Measurements from ENCODE around the gene PRC1.

The PRC1 gene

DNA sequence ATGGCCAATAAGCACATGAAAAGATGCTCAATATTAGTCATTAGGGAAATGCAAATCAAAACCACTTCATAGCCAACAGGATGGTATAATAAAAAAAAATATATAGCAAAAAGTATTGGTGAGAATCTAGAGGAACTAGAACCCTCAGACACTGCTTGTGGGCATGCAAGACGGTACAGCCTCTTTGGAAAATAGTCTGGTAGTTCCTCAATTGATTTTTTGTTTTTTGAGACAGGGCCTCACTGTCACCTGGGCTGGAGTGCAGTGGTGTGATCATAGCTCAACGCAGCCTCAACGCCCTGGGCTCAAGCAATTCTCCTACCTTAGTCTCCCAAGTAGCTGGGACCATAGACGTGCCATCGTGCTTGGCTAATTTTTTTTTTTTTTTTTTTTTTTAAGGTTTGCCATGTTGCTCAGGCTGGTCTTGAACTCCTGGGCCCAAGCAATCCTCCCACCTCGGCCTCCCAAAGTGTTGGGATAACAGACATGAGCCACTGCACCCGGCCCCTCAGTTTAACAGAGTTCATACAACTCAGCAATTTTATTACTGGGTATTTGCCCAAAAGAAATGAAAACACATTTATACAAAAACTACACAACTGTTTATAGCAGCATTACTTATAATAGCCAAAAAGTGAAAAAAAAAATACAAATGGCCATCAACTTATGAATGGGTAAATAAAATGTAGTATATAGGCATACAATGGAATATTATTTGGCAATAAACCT lies 5.1 kb downstream of the PRC1 start:
- no peak for DNase-seq (ENCODE audit: low read depth in 1 of 2, low spot score in 1 of 2)

DNA sequence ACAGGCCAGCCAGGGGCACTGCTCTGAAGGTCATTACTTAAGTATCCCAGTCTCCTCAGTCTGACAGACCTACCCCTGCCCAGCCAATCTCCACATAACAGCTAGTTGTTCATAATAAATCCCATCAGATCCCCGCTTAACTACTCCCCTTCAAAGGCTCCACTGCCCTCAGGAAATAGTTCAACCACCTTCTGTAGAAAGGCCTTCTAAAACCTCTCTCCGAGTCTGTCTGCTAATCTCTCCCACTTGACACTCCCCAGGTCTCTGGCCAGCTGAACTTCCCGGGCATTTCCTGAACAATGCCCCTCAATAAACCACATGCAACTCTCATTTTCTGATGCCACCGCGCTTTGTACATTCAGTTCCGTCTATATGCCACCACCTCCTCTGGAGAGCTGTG lies 6.0 kb downstream of the PRC1 start:
- no peak for DNase-seq (ENCODE audit: low read depth in 1 of 2, low spot score in 1 of 2)

DNA sequence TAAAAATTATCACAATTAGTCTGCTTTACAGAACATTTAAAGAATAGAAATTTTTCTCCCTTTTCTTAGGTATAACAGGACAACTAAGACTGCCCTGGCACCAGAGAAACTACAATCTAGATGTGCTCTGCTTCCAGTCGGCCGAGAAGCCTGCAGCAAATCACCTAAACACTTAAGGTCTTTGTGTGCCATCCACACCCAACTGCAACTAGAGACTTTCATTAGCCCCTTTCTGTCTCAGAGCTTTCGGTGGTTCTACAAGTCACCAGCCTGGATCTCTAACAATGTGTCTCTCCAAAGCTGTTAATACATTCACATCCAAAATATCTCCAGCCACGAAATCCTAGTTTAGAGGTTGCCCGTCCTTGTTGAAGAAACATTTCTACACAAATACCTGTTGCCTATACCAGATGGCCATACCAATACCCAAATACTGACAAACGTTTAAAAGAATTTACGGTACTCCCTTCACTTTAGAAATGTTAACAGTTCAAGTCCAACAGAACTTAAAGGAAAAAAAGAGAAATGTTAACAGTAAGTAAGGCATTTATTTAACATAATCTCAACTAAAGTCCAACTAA lies 6.7 kb downstream of the PRC1 start:
- no peak for DNase-seq (ENCODE audit: low read depth in 1 of 2, low spot score in 1 of 2)

DNA sequence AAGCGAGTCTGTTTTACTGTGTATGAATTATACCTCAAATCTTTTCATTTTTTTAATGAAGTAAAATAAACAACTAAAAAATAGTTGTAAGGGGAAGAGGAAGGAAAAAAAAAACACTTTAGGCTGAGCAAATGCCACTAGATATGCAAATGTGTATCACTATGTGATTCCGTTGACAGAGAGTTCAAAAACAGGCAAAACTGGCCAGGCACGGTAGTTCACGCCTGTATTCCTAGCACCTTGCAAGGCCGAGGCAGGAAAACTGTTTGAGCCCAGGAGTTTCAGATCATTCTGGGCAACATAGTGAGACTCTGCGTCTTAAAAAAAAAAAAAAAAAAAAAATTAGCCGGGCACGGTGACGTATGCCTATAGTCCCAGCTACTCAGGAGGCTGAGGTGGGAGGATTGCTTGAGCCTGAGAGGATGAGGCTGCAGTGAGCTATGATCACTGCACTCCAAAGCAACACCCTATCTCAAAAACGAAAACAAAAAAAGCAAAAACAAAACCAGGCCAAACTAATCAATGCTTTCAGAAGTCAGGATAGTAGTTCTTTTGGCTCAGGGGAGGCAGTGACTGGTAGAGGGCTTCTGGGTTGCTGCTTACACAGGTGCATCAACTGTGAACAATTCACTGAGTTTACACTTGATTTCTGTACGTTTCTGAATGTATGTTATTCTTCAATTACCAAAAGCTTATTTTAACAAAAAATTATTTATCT lies 7.4 kb downstream of the PRC1 start:
- DNase-seq (ENCODE audit: low read depth in 1 of 2, low spot score in 1 of 2): no peak

DNA sequence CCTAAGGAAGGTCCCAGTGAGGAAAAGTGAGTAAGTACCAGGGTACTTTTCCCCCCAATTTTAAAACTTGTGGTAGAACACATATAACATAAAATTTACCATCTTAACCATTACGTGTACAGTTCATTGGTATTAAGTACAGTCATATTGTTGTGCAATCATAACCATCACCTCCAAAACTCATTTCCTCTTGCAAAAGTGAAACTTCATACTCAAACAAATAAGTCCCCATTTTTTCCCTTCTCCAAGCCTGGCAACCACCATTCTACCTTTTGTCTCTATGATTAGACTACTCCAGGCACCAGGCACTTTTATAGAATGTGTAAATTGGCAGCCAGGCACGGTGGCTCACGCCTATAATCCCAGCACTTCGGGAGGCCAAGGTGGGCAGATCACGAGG lies 12.2 kb downstream of the PRC1 start:
- no peak for DNase-seq (ENCODE audit: low read depth in 1 of 2, low spot score in 1 of 2)

DNA sequence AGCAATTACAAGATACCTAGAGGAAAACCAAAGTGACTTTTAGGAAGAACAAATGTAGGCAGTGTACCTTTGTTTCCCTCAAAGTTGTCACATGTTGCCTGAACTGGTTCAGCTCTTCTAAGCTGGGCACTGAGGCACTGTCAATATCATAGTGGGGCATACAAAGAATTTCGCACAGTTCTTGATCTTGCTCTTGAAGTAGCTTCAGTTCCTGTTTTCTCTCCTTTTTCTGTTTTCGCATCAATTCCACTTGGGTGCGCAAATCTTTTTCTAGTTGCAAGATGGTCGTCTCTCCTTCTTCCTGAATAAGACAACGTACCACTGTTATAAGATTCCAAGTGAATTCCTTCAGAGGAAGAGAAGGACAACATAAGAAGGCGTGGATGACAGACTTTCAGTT lies 12.7 kb downstream of the PRC1 start:
- no peak for DNase-seq (ENCODE audit: low read depth in 1 of 2, low spot score in 1 of 2)

DNA sequence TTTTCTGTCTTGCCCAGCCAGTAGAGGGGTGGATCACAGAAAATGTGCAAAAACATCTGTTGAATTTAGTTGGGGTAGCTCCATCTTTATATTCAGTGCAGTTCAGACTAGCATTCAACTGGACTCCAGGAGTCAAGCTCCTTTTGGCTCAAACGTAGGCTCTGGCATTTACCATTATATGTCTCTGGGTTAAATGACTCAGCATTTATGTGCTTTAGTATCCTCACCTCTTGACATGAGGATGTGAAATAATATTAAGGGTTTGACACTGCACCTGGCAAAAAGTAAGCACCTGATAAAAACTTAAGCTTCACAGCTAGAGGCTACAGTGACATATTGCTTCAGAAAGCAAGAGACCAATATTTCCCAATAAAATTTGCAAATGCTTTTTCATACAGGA lies 14.8 kb downstream of the PRC1 start:
- no peak for DNase-seq (ENCODE audit: low read depth in 1 of 2, low spot score in 1 of 2)

DNA sequence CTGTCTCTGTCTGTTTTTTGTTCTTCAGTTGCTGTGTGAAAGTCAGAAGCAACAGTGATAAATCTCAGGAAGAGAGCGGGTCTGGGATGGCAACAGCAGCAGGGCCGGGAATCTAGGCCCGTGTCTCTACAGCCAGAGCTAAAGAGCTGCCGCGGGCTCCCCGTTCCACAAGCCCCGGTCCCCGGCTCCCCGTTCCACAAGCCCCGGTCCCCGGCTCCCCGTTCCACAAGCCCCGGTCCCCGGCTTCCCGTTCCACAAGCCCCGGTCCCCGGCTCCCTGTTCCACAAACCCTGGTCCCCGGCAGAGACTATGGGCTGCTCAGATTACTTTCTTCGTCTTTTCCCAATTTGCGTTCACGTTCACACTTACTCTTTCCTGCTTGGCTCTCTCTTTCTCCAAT lies 20.1 kb downstream of the PRC1 start:
- no peak for DNase-seq (ENCODE audit: low read depth in 1 of 2, low spot score in 1 of 2)

DNA sequence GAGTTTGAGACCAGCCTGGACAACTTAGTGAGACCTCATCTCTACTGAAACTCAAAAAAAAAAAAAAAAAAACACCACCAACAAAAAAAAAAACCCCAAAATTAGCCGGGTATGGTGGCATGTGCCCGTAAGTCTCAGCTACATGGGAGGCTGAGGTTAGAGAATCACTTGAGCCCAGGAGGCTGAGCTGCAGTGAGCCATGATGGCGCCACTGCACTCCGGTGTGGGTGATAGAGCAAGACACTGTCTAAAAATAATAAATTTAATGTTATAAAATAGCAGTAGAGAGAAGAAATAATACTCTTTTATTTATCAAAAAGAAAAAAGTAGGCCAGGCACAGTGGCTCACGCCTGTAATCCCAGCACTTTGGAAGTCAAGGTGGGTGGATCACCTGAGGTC lies 22.2 kb downstream of the PRC1 start:
- no peak for DNase-seq (ENCODE audit: low read depth in 1 of 2, low spot score in 1 of 2)

DNA sequence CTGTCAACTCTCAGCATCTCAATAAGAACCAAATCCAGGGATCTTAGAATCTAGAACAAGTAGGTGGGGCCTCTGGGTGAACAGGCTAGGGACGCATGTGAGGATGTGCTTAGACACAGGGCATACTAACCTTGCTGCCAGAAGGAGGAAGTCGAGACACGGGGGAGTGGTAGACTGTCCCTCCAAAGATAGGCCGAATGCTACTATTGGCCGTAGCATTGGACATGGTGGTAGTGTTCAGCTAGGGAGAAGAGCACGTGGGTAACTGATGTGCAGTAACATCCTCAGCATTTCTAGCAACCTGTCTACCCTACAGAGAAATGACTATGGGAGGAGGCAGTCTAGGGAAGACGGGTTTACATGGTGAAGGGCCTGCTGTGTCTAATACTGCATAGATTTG lies 24.1 kb downstream of the PRC1 start:
- no peak for DNase-seq (ENCODE audit: low read depth in 1 of 2, low spot score in 1 of 2)

DNA sequence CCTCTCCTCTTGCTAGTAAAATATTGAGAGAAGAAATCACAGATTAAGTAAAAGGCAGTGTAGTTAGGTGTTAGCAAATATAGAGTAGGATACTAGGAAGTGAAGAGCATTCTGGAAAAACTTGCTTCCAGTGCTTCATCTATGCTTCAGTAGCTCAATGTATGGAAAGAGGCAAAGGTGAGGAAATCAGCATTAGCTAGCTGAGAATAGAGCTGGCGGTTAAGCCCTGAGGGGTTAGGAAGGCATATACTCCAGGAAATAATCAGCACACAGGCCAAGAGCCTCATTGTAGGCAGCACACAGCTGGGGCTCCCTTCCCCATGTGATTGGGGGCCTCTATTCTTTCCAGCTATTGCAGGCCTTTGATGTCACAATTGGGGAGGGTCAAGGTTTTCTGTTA lies 25.9 kb downstream of the PRC1 start:
- DNase-seq (ENCODE audit: low read depth in 1 of 2, low spot score in 1 of 2): no peak

DNA sequence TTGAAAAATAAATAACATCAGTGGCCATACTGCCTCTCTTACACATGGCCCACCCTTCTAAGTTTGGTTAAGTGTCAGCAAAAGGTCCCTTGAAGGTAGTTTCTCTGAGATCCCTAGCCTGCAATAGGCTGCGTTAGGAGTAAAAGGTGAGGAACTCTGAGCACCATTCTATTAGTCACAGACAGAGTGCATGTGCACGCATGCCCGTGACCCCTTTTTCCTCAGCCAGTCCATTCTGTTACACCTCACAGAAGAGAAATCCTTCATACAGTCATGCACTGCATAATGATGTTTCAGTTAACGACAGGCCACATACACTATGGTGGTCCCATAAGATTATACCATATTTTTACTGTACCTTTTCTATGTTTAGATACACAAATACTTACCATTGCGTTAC lies 27.1 kb downstream of the PRC1 start:
- no peak for DNase-seq (ENCODE audit: low read depth in 1 of 2, low spot score in 1 of 2)

DNA sequence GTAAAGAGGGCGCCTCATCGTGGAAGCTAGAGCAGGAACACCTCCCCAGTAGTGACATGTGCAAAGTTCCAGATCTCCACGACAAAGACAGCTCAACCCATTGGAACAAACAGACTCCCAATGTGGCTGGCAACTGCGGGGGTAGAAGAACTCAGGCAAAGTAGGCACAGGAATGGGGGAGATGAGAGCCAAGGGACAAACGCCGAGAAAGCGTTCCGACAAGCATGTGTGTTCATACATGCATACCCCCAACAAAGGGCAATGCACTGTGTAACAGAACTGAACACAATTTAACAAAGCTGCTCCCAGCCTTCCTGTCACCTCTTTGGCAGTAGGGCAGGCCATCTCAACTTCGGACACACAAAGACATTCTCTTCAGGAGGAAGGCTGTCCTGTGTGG lies 28.1 kb downstream of the PRC1 start:
- DNase-seq (ENCODE audit: low read depth in 1 of 2, low spot score in 1 of 2): no peak

DNA sequence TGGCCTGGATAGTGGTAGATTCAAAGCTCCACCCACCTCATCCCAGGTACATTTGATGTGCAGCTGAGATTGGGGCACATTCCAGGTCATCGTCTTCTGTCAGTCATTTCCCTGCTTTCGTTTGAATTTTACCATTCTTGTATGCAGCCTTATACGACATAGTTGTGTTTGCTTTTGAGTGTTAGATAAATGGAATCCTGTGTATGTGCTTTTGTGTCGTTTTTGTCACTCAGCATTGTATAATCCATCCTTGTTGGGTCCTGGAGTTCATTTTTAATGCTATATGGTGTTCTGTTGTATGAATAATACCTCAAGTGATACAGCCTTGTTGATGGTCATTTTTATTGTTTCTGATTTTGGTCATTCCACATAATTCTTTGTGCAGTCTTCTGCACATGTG lies 32.3 kb downstream of the PRC1 start:
- no peak for DNase-seq (ENCODE audit: low read depth in 1 of 2, low spot score in 1 of 2)

DNA sequence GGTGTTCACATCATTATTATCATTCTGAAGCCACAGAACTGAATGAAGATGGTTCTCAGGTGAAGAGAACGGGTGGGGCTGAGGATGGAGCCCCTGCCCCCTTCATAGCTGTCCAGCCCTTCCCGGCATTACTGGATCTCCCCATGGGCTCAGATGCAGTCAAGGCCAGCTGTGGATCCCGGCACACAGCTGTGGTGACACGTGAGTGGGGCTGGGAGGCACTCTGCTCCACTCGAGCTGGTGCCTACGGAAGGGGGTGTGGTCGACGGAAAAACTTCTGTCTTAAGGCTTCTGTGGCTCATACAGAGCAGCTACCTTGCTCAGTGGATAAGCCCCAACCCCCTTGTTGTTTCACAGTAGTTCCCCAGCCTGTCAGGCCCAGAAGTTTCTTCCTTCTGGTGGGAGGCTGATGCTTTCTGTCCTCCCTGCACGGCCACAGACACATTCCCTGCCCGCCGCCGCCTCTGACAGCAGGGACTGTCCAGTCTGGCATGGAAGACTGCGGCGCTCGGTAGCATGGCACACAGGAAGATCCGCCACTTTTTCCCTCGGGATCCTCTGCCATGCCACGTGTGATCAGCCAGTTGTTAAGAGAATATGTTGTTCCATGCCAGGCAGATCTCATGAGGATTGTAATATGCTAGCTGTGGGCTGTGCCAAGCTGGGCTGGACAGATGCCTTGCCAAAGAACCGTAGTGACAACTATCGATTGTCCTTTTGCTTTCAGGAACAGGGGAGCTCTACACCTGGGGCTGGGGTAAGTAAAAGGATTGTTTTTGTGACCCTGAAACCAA lies 33.8 kb downstream of the PRC1 start:
- no peak for DNase-seq (ENCODE audit: low read depth in 1 of 2, low spot score in 1 of 2)

DNA sequence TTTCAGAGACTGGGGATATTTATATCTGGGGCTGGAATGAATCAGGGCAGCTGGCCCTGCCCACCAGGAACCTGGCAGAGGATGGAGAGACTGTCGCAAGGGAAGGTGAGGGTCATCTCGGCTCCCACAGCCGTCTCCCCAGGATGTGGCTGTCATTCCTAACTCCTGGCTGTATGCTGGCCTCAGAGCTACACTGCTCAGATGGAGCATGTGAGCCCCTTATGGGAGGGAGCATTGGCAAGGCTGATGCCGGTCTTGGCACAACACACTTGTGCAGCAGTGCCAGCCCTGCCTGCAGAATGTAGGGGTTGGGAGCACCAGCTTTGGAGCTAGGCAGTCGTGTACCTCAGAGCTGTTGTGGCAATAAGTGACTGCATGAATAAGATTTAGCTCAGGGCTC lies 34.4 kb downstream of the PRC1 start:
- DNase-seq (ENCODE audit: low read depth in 1 of 2, low spot score in 1 of 2): no peak

DNA sequence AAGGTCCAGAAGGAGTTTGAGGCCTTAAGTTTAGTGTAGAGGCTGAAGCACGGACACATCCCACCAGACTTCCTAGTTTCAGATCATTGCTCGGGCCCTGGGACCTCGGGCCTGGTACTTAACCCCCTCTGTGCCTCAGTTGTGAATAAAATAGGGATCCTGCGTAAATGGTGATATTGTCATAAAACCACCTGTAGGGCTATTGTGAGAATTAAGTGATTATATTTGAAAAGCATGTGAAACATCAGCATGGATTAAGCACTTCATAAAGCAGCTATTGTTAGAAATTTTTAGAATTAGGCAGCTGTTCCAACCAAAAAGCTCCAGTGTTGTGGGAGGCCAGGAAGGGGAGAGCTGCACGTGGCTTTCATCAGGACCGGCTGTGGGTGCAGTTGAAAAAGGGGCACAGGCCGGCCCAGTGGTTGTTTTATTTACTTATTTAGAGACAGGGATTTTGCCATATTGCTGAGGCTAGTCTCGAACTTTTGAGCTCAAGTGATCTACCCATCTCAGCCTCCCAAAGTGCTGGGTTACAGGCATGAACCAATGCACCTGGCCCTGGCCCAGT lies 35.2 kb downstream of the PRC1 start:
- no peak for DNase-seq (ENCODE audit: low read depth in 1 of 2, low spot score in 1 of 2)

DNA sequence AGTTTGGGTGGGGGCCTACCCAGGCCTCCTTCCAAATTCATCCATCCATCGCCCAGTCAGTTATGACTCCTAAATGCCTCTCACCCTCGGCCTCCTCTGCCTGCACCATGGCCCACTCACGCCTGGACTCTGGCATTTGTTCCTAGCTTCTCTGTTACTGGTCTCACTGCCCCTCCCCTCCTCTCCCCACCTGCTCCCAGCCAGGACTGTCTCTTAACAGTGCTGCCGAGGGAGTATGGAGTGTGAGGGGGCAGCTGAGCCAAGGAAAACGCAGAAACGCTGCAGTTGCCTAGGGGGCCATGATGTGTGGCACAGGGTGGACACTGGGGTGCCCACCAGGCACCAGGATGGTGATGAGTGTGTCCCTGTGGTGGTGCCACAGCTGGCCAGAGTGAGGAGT lies 36.5 kb downstream of the PRC1 start:
- DNase-seq (ENCODE audit: low read depth in 1 of 2, low spot score in 1 of 2): no peak

DNA sequence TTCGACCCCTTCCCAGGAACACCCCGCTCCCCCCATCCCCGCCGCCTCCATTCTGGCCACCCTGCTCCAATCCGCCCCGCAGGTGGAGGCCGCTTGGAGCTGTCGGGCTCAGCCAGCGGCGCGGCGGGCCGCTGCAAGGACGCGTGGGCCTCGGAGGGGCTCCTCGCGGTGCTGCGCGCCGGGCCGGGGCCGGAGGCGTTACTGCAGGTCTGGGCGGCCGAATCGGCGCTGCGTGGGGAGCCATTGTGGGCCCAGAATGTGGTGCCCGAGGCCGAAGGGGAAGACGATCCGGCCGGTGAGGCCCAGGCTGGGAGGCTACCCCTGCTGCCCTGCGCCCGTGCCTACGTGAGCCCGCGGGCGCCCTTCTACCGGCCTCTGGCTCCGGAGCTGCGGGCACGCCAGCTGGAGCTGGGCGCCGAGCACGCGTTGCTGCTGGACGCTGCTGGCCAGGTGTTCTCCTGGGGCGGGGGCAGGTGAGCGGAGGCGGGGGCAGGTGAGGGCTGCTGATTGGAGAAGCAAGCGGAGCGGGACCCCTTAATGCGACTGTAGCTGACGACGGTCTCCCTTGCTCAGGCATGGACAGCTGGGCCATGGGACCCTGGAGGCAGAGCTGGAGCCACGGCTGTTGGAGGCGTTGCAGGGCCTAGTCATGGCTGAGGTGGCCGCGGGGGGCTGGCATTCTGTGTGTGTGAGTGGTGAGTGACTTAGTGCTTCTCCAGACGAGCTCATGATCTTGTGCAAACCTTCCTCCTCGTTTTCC lies 37.1 kb downstream of the PRC1 start:
- DNase-seq (ENCODE audit: low read depth in 1 of 2, low spot score in 1 of 2): no peak

DNA sequence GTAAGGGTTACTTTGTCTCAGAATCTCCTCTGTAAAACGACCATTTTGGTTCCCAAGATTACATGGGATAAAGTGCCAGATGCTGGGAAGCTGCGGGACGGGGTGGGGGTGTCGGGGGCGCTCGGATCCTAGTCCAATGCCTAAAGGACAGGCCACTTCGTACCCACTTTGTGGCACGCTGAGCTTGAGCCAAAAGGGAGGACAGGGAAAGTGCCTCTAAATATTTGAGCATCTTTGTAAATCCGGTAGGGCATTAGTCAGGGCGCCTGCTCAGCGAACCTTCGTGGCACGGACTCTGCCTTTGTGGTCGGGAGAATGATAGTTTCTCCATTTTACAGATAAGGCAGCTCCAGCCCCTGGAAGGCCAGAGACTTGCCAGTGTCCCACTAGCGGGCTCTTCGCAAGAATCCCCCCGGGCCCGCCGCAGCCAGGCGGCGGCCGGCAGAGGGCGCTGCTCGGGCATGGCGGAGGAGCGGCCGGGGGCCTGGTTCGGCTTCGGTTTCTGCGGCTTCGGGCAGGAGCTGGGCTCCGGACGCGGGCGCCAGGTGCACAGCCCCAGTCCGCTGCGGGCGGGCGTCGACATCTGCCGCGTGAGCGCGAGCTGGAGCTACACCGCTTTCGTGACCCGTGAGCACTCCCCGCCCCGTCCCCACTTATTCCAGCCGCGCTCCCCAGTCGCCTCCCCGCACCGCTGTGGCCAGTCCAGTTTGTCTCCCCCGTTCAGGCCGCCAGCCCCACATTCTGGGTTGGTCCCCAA lies 37.9 kb downstream of the PRC1 start:
- DNase-seq (ENCODE audit: low read depth in 1 of 2, low spot score in 1 of 2): peak; percentile 27 to 55
